Measurements from ENCODE around the gene LRPPRC. TPM values are rescaled to one million over a fixed set of nuclear protein-coding genes. Genes with fewer than 3 reads are reported as not detected.

The LRPPRC gene
- total RNA-seq, 6 experiments from 2014 or later = 39.6 to 53.8 (median 45.5) TPM

- Histone ChIP-seq H3K9me3 (no peaks in the 10 kb centered on the region), H3K27me3 (no peaks in the 10 kb centered on the region), H3K4me3 (no peak overlapping the region), H3K27ac (peak overlapping the region in 2 of 3 donors; percentile 35 to 95), H3K4me1 (peaks cover 0 to 59% (median 18%) of the 10 kb centered on the region in 4 donors), H3K36me3 (peaks cover 0 to 33% (median 6%) of the 10 kb centered on the region in 4 donors)
- 75% methylated on average over 1 of the region's 1 CpG for WGBS (ENCODE audit: insufficient coverage, low coverage, low lambda C conversion rate, missing lambda C conversion rate)
- intact Hi-C loops (cut with DNase I) = no loop called here
- no peak for ATAC-seq
- DNase-seq = no peak
- TF ChIP-seq POLR2A (IDR thresholded peaks at IDR 0.05) (no peak), CTCF (IDR thresholded peaks at IDR 0.05) (no peak)
These were observed 150.6 kb downstream of the LRPPRC start for GRCh38 chr2:43845181-43845580.

- Histone ChIP-seq H3K27ac (peak overlapping the region; percentile 82 to 95 (median 92)), H3K4me1 (peaks cover 0 to 48% (median 15%) of the 10 kb centered on the region in 4 donors), H3K4me3 (peak overlapping the region in 2 of 3 donors; percentile 91 to 94), H3K27me3 (no peaks in the 10 kb centered on the region), H3K9me3 (no peaks in the 10 kb centered on the region), H3K36me3 (peaks cover 0 to 14% (median 0%) of the 10 kb centered on the region in 4 donors)
- DNase-seq = no peak
- 41% methylated on average over 9 of the region's 9 CpGs for WGBS (ENCODE audit: insufficient coverage, low coverage, low lambda C conversion rate, missing lambda C conversion rate)
- intact Hi-C loops (cut with DNase I) = no loop called here
- TF ChIP-seq POLR2A (IDR thresholded peaks at IDR 0.05) (no peak), CTCF (IDR thresholded peaks at IDR 0.05) (no peak)
- peak in 1 of 4 donors; percentile 4 for ATAC-seq
These were observed 152.9 kb downstream of the LRPPRC start for GRCh38 chr2:43842866-43843226.

GRCh38 chr2:43841949-43842865 lies 153.6 kb downstream of the LRPPRC start:
- Histone ChIP-seq H3K27me3 (no peaks in the 10 kb centered on the region), H3K27ac (peak overlapping the region; percentile 82 to 95 (median 92)), H3K9me3 (no peaks in the 10 kb centered on the region), H3K36me3 (peaks cover 0 to 14% (median 0%) of the 10 kb centered on the region in 4 donors), H3K4me3 (peak overlapping the region; percentile 55 to 94 (median 91)), H3K4me1 (peaks cover 0 to 45% (median 12%) of the 10 kb centered on the region in 4 donors)
- TF ChIP-seq POLR2A (IDR thresholded peaks at IDR 0.05) = no peak
- intact Hi-C loops (cut with DNase I) = no loop called here
- 7% methylated on average over 8 of the region's 14 CpGs for WGBS (ENCODE audit: insufficient coverage, low coverage, low lambda C conversion rate, missing lambda C conversion rate)
- ATAC-seq (peak; percentile 1 to 27 (median 12)), DNase-seq (peak; percentile 51 to 78 (median 74))

GRCh38 chr2:43840965-43841364 lies 154.8 kb downstream of the LRPPRC start:
- peaks cover 0 to 13% (median 0%) of the 10 kb centered on the region in 4 donors for H3K36me3 ChIP-seq
- intact Hi-C loops (cut with DNase I) = no loop called here
- H3K27ac ChIP-seq = peak overlapping the region; percentile 82 to 95 (median 92)
- no peaks in the 10 kb centered on the region for H3K27me3 ChIP-seq
- H3K9me3 ChIP-seq = no peaks in the 10 kb centered on the region
- peak overlapping the region; percentile 55 to 94 (median 91) for H3K4me3 ChIP-seq
- DNase-seq = peak in 1 of 3 donors; percentile 42
- 20% methylated on average over 5 of the region's 5 CpGs for WGBS (ENCODE audit: insufficient coverage, low coverage, low lambda C conversion rate, missing lambda C conversion rate)
- peak in 1 of 4 donors; percentile 4 for ATAC-seq
- TF ChIP-seq CTCF (IDR thresholded peaks at IDR 0.05) (no peak), POLR2A (IDR thresholded peaks at IDR 0.05) (no peak)
- H3K4me1 ChIP-seq = peaks cover 0 to 47% (median 8%) of the 10 kb centered on the region in 4 donors

Measured in right lobe of liver (tissue), 6 donors.